Glutamatergic neuron (in vitro differentiated cells): ENCODE measurements around the gene MGMT. TPM values are rescaled to one million over a fixed set of nuclear protein-coding genes. Genes with fewer than 3 reads are reported as not detected.

Source experiments
- DNase-seq: peaks from one replicate; pipeline ENCODE4 v3.0.0; 2022
- H3K27ac Mint-ChIP-seq: one replicate; pipeline ENCODE4 v1.8.0; 2020; ENCODE audit warnings: mild to moderate bottlenecking, mixed read lengths, inconsistent platforms; ENCODE audit not compliant: unreplicated experiment
- H3K27me3 Mint-ChIP-seq: one replicate; pipeline ENCODE4 v1.8.0; 2020; ENCODE audit warnings: mild to moderate bottlenecking, moderate library complexity, mixed read lengths, inconsistent platforms; ENCODE audit not compliant: unreplicated experiment
- H3K36me3 Mint-ChIP-seq: one replicate; pipeline ENCODE4 v1.8.0; 2020; ENCODE audit warnings: mild to moderate bottlenecking, mixed read lengths, inconsistent platforms; ENCODE audit not compliant: unreplicated experiment
- H3K4me1 Mint-ChIP-seq: one replicate; pipeline ENCODE4 v1.8.0; 2020; ENCODE audit warnings: mild to moderate bottlenecking, low read depth, mixed read lengths, inconsistent platforms; ENCODE audit not compliant: unreplicated experiment
- H3K4me3 Mint-ChIP-seq: one replicate; pipeline ENCODE4 v1.8.0; 2020; ENCODE audit warnings: mild to moderate bottlenecking, mixed read lengths, inconsistent platforms; ENCODE audit not compliant: unreplicated experiment
- H3K9me3 Mint-ChIP-seq: one replicate; pipeline ENCODE4 v1.8.0; 2020; ENCODE audit warnings: mild to moderate bottlenecking, moderate library complexity, mixed read lengths, inconsistent platforms; ENCODE audit not compliant: unreplicated experiment
- CTCF ChIP-seq: fragments of 200-600 bp; sonication (generic); IDR thresholded peaks from one replicate; pipeline ENCODE4 v1.5.0; 2021; ENCODE audit not compliant: partially characterized antibody, unreplicated experiment
- total RNA-seq: library from RNA; stranded (reverse); fragmentation: NEBNext Ultra II Directional; extraction: Animal tissue kit (Norgen Biotek cat#: 25700); gene quantifications from one replicate; pipeline ENCODE4 v1.2.1, GENCODE V29; 2021; ENCODE audit not compliant: unreplicated experiment

The MGMT gene
- total RNA-seq, 1 donor from 2014 or later: 15.9 TPM

GRCh38 chr10:129608653-129609052 lies 141.6 kb downstream of the MGMT start:
- H3K36me3 Mint-ChIP-seq: peaks cover 9% of the 10 kb centered on the region
- H3K4me1 Mint-ChIP-seq: peaks cover 34% of the 10 kb centered on the region
- no peak for TF ChIP-seq CTCF
- no peak for DNase-seq
- no peak overlapping the region for H3K27ac Mint-ChIP-seq
- H3K27me3 Mint-ChIP-seq: peaks cover 10% of the 10 kb centered on the region
- H3K9me3 Mint-ChIP-seq: peaks cover 2% of the 10 kb centered on the region
- H3K4me3 Mint-ChIP-seq: no peak overlapping the region

- peaks cover 2% of the 10 kb centered on the region for H3K9me3 Mint-ChIP-seq
- no peak overlapping the region for H3K27ac Mint-ChIP-seq
- H3K36me3 Mint-ChIP-seq: peaks cover 9% of the 10 kb centered on the region
- no peak for DNase-seq
- H3K4me3 Mint-ChIP-seq: no peak overlapping the region
- H3K4me1 Mint-ChIP-seq: peaks cover 27% of the 10 kb centered on the region
- peaks cover 10% of the 10 kb centered on the region for H3K27me3 Mint-ChIP-seq
- TF ChIP-seq CTCF: no peak
These were observed 142.5 kb downstream of the MGMT start for GRCh38 chr10:129609551-129609950.

GRCh38 chr10:129612481-129613109 lies 145.6 kb downstream of the MGMT start:
- no peak for TF ChIP-seq CTCF
- DNase-seq: no peak
- Mint-ChIP-seq H3K27me3 (peaks cover 10% of the 10 kb centered on the region), H3K36me3 (peaks cover 9% of the 10 kb centered on the region), H3K4me3 (no peak overlapping the region), H3K4me1 (peaks cover 10% of the 10 kb centered on the region), H3K9me3 (peaks cover 5% of the 10 kb centered on the region), H3K27ac (no peak overlapping the region)

- no peak overlapping the region for H3K4me3 Mint-ChIP-seq
- TF ChIP-seq CTCF: no peak
- no peak for DNase-seq
- H3K4me1 Mint-ChIP-seq: peaks cover 7% of the 10 kb centered on the region
- H3K27me3 Mint-ChIP-seq: peaks cover 10% of the 10 kb centered on the region
- peaks cover 9% of the 10 kb centered on the region for H3K36me3 Mint-ChIP-seq
- H3K9me3 Mint-ChIP-seq: peaks cover 8% of the 10 kb centered on the region
- H3K27ac Mint-ChIP-seq: no peak overlapping the region
These were observed 146.4 kb downstream of the MGMT start for GRCh38 chr10:129613377-129613980.

GRCh38 chr10:129614341-129614740 lies 147.3 kb downstream of the MGMT start:
- Mint-ChIP-seq H3K27me3 (peaks cover 10% of the 10 kb centered on the region), H3K4me3 (no peak overlapping the region), H3K9me3 (peaks cover 8% of the 10 kb centered on the region), H3K27ac (no peak overlapping the region), H3K36me3 (peaks cover 9% of the 10 kb centered on the region), H3K4me1 (no peaks in the 10 kb centered on the region)
- no peak for TF ChIP-seq CTCF
- DNase-seq: no peak
